Trophoblast cell (in vitro differentiated cells and primary cell): ENCODE measurements around the gene TNRC6B.

Source experiments
- DNase-seq, 2 donors: peaks; one replicate each; pipeline ENCODE4 v3.0.0-alpha.2; 2016
- H2AFZ ChIP-seq: 2 replicates; pipeline ENCODE4 v1.6.1; 2013; ENCODE audit warnings: low read length, moderate library complexity, mild to moderate bottlenecking; ENCODE audit not compliant: insufficient read depth, poor library complexity
- H2AK5ac ChIP-seq: 2 replicates; pipeline ENCODE4 v1.6.1; 2013; ENCODE audit warnings: mild to moderate bottlenecking, low read length
- H2BK120ac ChIP-seq: 2 replicates; pipeline ENCODE4 v1.6.1; 2013; ENCODE audit warnings: low read length, mild to moderate bottlenecking, moderate library complexity; ENCODE audit not compliant: insufficient read depth, poor library complexity
- H2BK12ac ChIP-seq: 2 replicates; pipeline ENCODE4 v1.6.1; 2013; ENCODE audit warnings: mild to moderate bottlenecking, low read length, moderate library complexity
- H2BK5ac ChIP-seq: 2 replicates; pipeline ENCODE4 v1.6.1; 2013; ENCODE audit warnings: low read length, low read depth, moderate library complexity, mild to moderate bottlenecking; ENCODE audit not compliant: poor library complexity
- H3K14ac ChIP-seq: 2 replicates; pipeline ENCODE4 v1.6.1; 2013; ENCODE audit warnings: mild to moderate bottlenecking, low read length
- H3K18ac ChIP-seq: 2 replicates; pipeline ENCODE4 v1.6.1; 2013; ENCODE audit warnings: mild to moderate bottlenecking, low read length
- H3K23ac ChIP-seq: 2 replicates; pipeline ENCODE4 v1.6.1; 2013; ENCODE audit warnings: low read length
- H3K27ac ChIP-seq: 2 replicates; pipeline ENCODE4 v1.5.1; 2013; ENCODE audit warnings: low read depth, mild to moderate bottlenecking, inconsistent platforms, low read length, moderate library complexity
- H3K27me3 ChIP-seq: 2 replicates; pipeline ENCODE4 v1.6.1; 2013; ENCODE audit warnings: inconsistent platforms, mild to moderate bottlenecking, low read length, moderate library complexity; ENCODE audit not compliant: insufficient read depth
- H3K36me3 ChIP-seq, 2 experiments: 1 replicate in 1 of 2; 2 replicates in 1 of 2; pipeline ENCODE4 v1.6.1; 2013; ENCODE audit warnings: low read length in 2 of 2, mild to moderate bottlenecking in 2 of 2, moderate library complexity in 1 of 2; ENCODE audit not compliant: insufficient read depth in 2 of 2, control insufficient read depth in 1 of 2
- H3K4ac ChIP-seq: 2 replicates; pipeline ENCODE4 v1.6.1; 2013; ENCODE audit warnings: low read depth, mild to moderate bottlenecking, low read length, moderate library complexity
- H3K4me1 ChIP-seq, 2 experiments: 1 replicate in 1 of 2; 2 replicates in 1 of 2; pipeline ENCODE4 v1.6.1; 2013; ENCODE audit warnings: low read length in 2 of 2, mild to moderate bottlenecking in 2 of 2, moderate library complexity in 1 of 2; ENCODE audit not compliant: insufficient read depth in 2 of 2, control insufficient read depth in 1 of 2
- H3K4me2 ChIP-seq: 2 replicates; pipeline ENCODE4 v1.6.1; 2013; ENCODE audit warnings: inconsistent platforms, mild to moderate bottlenecking, low read length, moderate library complexity
- H3K4me3 ChIP-seq: 2 replicates; pipeline ENCODE4 v1.5.1; 2013; ENCODE audit warnings: mild to moderate bottlenecking, low read depth, low read length, inconsistent platforms
- H3K79me1 ChIP-seq: one replicate; pipeline ENCODE4 v1.6.1; 2013; ENCODE audit warnings: low read length
- H3K79me2 ChIP-seq: 2 replicates; pipeline ENCODE4 v1.6.1; 2013; ENCODE audit warnings: low read length, mild to moderate bottlenecking; ENCODE audit not compliant: control insufficient read depth, insufficient read depth, poor library complexity
- H3K9ac ChIP-seq: 2 replicates; pipeline ENCODE4 v1.6.1; 2013; ENCODE audit warnings: mild to moderate bottlenecking, low read length
- H3K9me3 ChIP-seq: 2 replicates; pipeline ENCODE4 v1.6.1; 2013; ENCODE audit warnings: low read depth, mild to moderate bottlenecking, control low read depth, inconsistent platforms, low read length; ENCODE audit not compliant: insufficient read depth
- H4K12ac ChIP-seq: 2 replicates; pipeline ENCODE4 v1.6.1; 2013; ENCODE audit warnings: low read depth, mild to moderate bottlenecking, low read length, moderate library complexity
- H4K8ac ChIP-seq: 2 replicates; pipeline ENCODE4 v1.6.1; 2013; ENCODE audit warnings: low read depth, mild to moderate bottlenecking, low read length, moderate library complexity
- H4K91ac ChIP-seq: one replicate; pipeline ENCODE4 v1.6.1; 2013; ENCODE audit warnings: low read depth, mild to moderate bottlenecking, low read length, moderate library complexity
- WGBS: extraction: QIAGEN DNeasy Blood & Tissue Kit; methylation state at CpG from one replicate; pipeline ENCODE4 v1.1.7; 2013; ENCODE audit warnings: missing lambda C conversion rate; ENCODE audit not compliant: insufficient read length, insufficient coverage; ENCODE audit errors: extremely low coverage; 5-methylcytosine and 5-hydroxymethylcytosine counted together

TNRC6B gene

GRCh38 chr22:40261783-40262182 is 84.1 kb downstream of the TNRC6B start:
- H3K27ac ChIP-seq: no peak overlapping the region
- no peak overlapping the region for H3K14ac ChIP-seq
- no peak overlapping the region for H3K4me2 ChIP-seq
- no peak overlapping the region for H2BK12ac ChIP-seq
- H3K4me1 ChIP-seq: peaks cover 2% of the 10 kb centered on the region in 2 experiments
- no peak overlapping the region for H3K4ac ChIP-seq
- no peak overlapping the region for H3K18ac ChIP-seq
- H2AK5ac ChIP-seq: no peak overlapping the region
- H3K9me3 ChIP-seq: peaks cover 2% of the 10 kb centered on the region
- H2AFZ ChIP-seq: no peak overlapping the region
- no peak overlapping the region for H2BK5ac ChIP-seq
- H3K36me3 ChIP-seq: peaks cover 12 to 27% of the 10 kb centered on the region in 2 experiments
- no peak overlapping the region for H4K91ac ChIP-seq
- H3K79me1 ChIP-seq: no peaks in the 10 kb centered on the region
- no CpG with 5 or more reads among the region's 21 CpGs for WGBS
- H4K12ac ChIP-seq: no peak overlapping the region
- H2BK120ac ChIP-seq: no peak overlapping the region
- no peak overlapping the region for H4K8ac ChIP-seq
- no peak for DNase-seq
- no peaks in the 10 kb centered on the region for H3K27me3 ChIP-seq
- no peak overlapping the region for H3K4me3 ChIP-seq
- no peak overlapping the region for H3K23ac ChIP-seq
- H3K9ac ChIP-seq: no peak overlapping the region
- H3K79me2 ChIP-seq: no peaks in the 10 kb centered on the region

- Histone ChIP-seq H2AFZ (no peak overlapping the region), H3K36me3 (peaks cover 13 to 28% of the 10 kb centered on the region in 2 experiments), H3K23ac (no peak overlapping the region), H4K8ac (no peak overlapping the region), H2BK12ac (no peak overlapping the region), H4K12ac (no peak overlapping the region), H3K79me1 (no peaks in the 10 kb centered on the region), H2BK5ac (no peak overlapping the region), H3K4ac (no peak overlapping the region), H3K4me2 (no peak overlapping the region), H3K9me3 (peaks cover 2% of the 10 kb centered on the region), H4K91ac (no peak overlapping the region), H3K79me2 (no peaks in the 10 kb centered on the region), H2AK5ac (no peak overlapping the region), H3K18ac (no peak overlapping the region), H3K4me1 (peaks cover 2% of the 10 kb centered on the region in 2 experiments), H3K27me3 (no peaks in the 10 kb centered on the region), H3K14ac (no peak overlapping the region), H2BK120ac (no peak overlapping the region), H3K9ac (no peak overlapping the region), H3K4me3 (no peak overlapping the region), H3K27ac (no peak overlapping the region)
- no peak for DNase-seq
- WGBS: no CpG with 5 or more reads among the region's 7 CpGs
Measured at GRCh38 chr22:40263191-40263590, 85.5 kb downstream of the TNRC6B start.

GRCh38 chr22:40265783-40266182 is 88.1 kb downstream of the TNRC6B start:
- no peak overlapping the region for H3K18ac ChIP-seq
- no peak overlapping the region for H3K4me3 ChIP-seq
- WGBS: no CpG with 5 or more reads among the region's 4 CpGs
- H4K12ac ChIP-seq: no peak overlapping the region
- H2AFZ ChIP-seq: no peak overlapping the region
- H2AK5ac ChIP-seq: no peak overlapping the region
- H3K36me3 ChIP-seq: peaks cover 14 to 28% of the 10 kb centered on the region in 2 experiments
- H3K27ac ChIP-seq: no peak overlapping the region
- no peak overlapping the region for H2BK120ac ChIP-seq
- no peak overlapping the region for H3K4me2 ChIP-seq
- no peaks in the 10 kb centered on the region for H3K79me1 ChIP-seq
- no peak overlapping the region for H2BK5ac ChIP-seq
- no peak overlapping the region for H4K8ac ChIP-seq
- no peaks in the 10 kb centered on the region for H3K27me3 ChIP-seq
- no peak overlapping the region for H4K91ac ChIP-seq
- no peak for DNase-seq
- H3K4me1 ChIP-seq: peaks cover 2% of the 10 kb centered on the region in 2 experiments
- no peak overlapping the region for H2BK12ac ChIP-seq
- no peaks in the 10 kb centered on the region for H3K79me2 ChIP-seq
- no peak overlapping the region for H3K14ac ChIP-seq
- peaks cover 2% of the 10 kb centered on the region for H3K9me3 ChIP-seq
- no peak overlapping the region for H3K9ac ChIP-seq
- no peak overlapping the region for H3K4ac ChIP-seq
- H3K23ac ChIP-seq: no peak overlapping the region

- H2AK5ac ChIP-seq: no peak overlapping the region
- H2BK5ac ChIP-seq: no peak overlapping the region
- H4K8ac ChIP-seq: no peak overlapping the region
- no peak overlapping the region for H3K4me3 ChIP-seq
- no peak overlapping the region for H2AFZ ChIP-seq
- H2BK12ac ChIP-seq: no peak overlapping the region
- no peak overlapping the region for H3K4ac ChIP-seq
- H2BK120ac ChIP-seq: no peak overlapping the region
- H3K18ac ChIP-seq: no peak overlapping the region
- H3K9ac ChIP-seq: no peak overlapping the region
- no peaks in the 10 kb centered on the region for H3K79me2 ChIP-seq
- H3K23ac ChIP-seq: no peak overlapping the region
- H4K91ac ChIP-seq: no peak overlapping the region
- H4K12ac ChIP-seq: no peak overlapping the region
- no peaks in the 10 kb centered on the region for H3K79me1 ChIP-seq
- H3K27me3 ChIP-seq: no peaks in the 10 kb centered on the region
- H3K9me3 ChIP-seq: peaks cover 2% of the 10 kb centered on the region
- DNase-seq: no peak
- H3K4me1 ChIP-seq: peaks cover 3 to 4% of the 10 kb centered on the region in 2 experiments
- WGBS: no CpG with 5 or more reads among the region's 9 CpGs
- H3K4me2 ChIP-seq: no peak overlapping the region
- peaks cover 12 to 20% of the 10 kb centered on the region in 2 experiments for H3K36me3 ChIP-seq
- no peak overlapping the region for H3K14ac ChIP-seq
- H3K27ac ChIP-seq: no peak overlapping the region
Measured at GRCh38 chr22:40270031-40270430, 92.3 kb downstream of the TNRC6B start.
